Measurements from ENCODE around the gene NRL.

The NRL gene

GRCh38 chr14:24060443-24060842 lies 54.3 kb downstream of the NRL start:
- no peaks in the 10 kb centered on the region for H3K27me3 ChIP-seq (replicated peaks; ENCODE audit: control insufficient read depth, insufficient read depth, low read length)
- no peak for TF ChIP-seq CTCF (IDR thresholded peaks at IDR 0.05; ENCODE audit: insufficient read depth, low read length, poor library complexity, severe bottlenecking)
- H3K4me3 ChIP-seq (replicated peaks; ENCODE audit: low read depth, low read length), result no peak overlapping the region
- DNase-seq (ENCODE audit: extremely low read depth, insufficient read length), result no peak
- no peaks in the 10 kb centered on the region for H3K36me3 ChIP-seq (ENCODE audit: control insufficient read depth, insufficient read depth, low read length)

- DNase-seq (ENCODE audit: extremely low read depth, insufficient read length), result no peak
- no peak for TF ChIP-seq CTCF (IDR thresholded peaks at IDR 0.05; ENCODE audit: insufficient read depth, low read length, poor library complexity, severe bottlenecking)
- Histone ChIP-seq H3K36me3 (ENCODE audit: control insufficient read depth, insufficient read depth, low read length) (no peaks in the 10 kb centered on the region), H3K4me3 (replicated peaks; ENCODE audit: low read depth, low read length) (no peak overlapping the region), H3K27me3 (replicated peaks; ENCODE audit: control insufficient read depth, insufficient read depth, low read length) (no peaks in the 10 kb centered on the region)
These were observed 54.8 kb downstream of the NRL start for GRCh38 chr14:24059841-24060388.

- H3K36me3 ChIP-seq (ENCODE audit: control insufficient read depth, insufficient read depth, low read length), result no peaks in the 10 kb centered on the region
- no peaks in the 10 kb centered on the region for H3K27me3 ChIP-seq (replicated peaks; ENCODE audit: control insufficient read depth, insufficient read depth, low read length)
- H3K4me3 ChIP-seq (replicated peaks; ENCODE audit: low read depth, low read length), result no peak overlapping the region
- DNase-seq (ENCODE audit: extremely low read depth, insufficient read length), result no peak
- TF ChIP-seq CTCF (IDR thresholded peaks at IDR 0.05; ENCODE audit: insufficient read depth, low read length, poor library complexity, severe bottlenecking), result no peak
These were observed 55.7 kb downstream of the NRL start for GRCh38 chr14:24058951-24059475.

GRCh38 chr14:24058260-24058950 lies 56.3 kb downstream of the NRL start:
- TF ChIP-seq CTCF (IDR thresholded peaks at IDR 0.05; ENCODE audit: insufficient read depth, low read length, poor library complexity, severe bottlenecking), result peak; percentile 73
- no peak for DNase-seq (ENCODE audit: extremely low read depth, insufficient read length)

GRCh38 chr14:24057867-24058259 lies 56.9 kb downstream of the NRL start:
- TF ChIP-seq CTCF (IDR thresholded peaks at IDR 0.05; ENCODE audit: insufficient read depth, low read length, poor library complexity, severe bottlenecking), result no peak
- no peak for DNase-seq (ENCODE audit: extremely low read depth, insufficient read length)
- no peaks in the 10 kb centered on the region; the same call in 1 of the 2 replicates for H3K27me3 ChIP-seq (replicated peaks; ENCODE audit: control insufficient read depth, insufficient read depth, low read length)
- no peaks in the 10 kb centered on the region for H3K36me3 ChIP-seq (ENCODE audit: control insufficient read depth, insufficient read depth, low read length)
- no peak overlapping the region for H3K4me3 ChIP-seq (replicated peaks; ENCODE audit: low read depth, low read length)

More at GRCh38 chr14:24058260-24058950, 56.3 kb downstream of the NRL start:
- Histone ChIP-seq H3K36me3 (ENCODE audit: control insufficient read depth, insufficient read depth, low read length) (no peaks in the 10 kb centered on the region), H3K4me3 (replicated peaks; ENCODE audit: low read depth, low read length) (no peak overlapping the region), H3K27me3 (replicated peaks; ENCODE audit: control insufficient read depth, insufficient read depth, low read length) (no peaks in the 10 kb centered on the region; the same call in 1 of the 2 replicates)

All from GM06990 (cell line).